ENCODE data around the gene CD300E.
A peak's percentile ranks its signal among the peaks of the same experiment; 100 is the strongest.

The CD300E gene

DNA sequence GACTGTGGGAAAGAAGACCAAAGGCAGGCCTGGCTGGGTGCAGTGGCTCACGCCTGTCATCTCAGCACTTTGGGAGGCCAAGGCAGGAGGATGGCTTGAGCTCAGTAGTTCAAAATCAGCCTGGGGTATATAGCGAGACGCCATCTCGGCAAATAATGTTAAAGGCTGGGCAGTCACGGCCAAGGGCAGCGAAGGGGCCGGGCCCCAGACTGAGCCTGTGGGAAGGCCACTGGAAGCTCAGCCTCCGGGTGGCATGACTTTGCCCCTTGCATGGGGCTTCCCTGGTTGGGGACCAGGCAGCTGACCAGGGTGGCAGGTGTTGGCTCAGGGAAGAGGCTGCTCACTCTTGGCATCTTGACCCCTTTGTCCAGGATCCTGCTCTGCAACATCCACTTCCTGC lies 17.5 kb downstream of the CD300E start:
- no peak for DNase-seq (ENCODE audit: low spot score)
- TF ChIP-seq, protein P1, sequence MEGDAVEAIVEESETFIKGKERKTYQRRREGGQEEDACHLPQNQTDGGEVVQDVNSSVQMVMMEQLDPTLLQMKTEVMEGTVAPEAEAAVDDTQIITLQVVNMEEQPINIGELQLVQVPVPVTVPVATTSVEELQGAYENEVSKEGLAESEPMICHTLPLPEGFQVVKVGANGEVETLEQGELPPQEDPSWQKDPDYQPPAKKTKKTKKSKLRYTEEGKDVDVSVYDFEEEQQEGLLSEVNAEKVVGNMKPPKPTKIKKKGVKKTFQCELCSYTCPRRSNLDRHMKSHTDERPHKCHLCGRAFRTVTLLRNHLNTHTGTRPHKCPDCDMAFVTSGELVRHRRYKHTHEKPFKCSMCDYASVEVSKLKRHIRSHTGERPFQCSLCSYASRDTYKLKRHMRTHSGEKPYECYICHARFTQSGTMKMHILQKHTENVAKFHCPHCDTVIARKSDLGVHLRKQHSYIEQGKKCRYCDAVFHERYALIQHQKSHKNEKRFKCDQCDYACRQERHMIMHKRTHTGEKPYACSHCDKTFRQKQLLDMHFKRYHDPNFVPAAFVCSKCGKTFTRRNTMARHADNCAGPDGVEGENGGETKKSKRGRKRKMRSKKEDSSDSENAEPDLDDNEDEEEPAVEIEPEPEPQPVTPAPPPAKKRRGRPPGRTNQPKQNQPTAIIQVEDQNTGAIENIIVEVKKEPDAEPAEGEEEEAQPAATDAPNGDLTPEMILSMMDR (IDR thresholded peaks at IDR 0.05; ENCODE audit: extremely low read depth, missing control alignments): no peak

DNA sequence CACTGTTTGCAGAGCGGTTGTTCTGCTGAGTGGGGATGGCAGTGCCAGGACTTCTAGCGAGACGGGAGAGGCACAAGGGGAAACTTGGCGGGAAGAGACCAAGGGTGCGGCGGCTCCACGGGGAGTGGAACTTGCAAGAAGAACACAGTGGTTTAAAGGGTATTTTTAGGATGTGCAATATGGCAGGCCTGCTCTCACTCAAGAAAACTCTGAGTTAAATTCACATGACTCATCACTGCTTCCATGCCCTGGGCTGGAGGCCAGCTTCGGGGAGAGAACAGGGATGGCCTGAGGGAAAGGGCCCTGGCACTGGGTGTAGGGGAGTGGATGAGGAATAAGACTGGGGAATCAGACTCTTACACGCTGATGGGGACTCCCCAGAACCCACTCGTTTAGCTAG lies 18.2 kb downstream of the CD300E start:
- TF ChIP-seq, protein P1 (IDR thresholded peaks at IDR 0.05; ENCODE audit: extremely low read depth, missing control alignments): no peak
- no peak for DNase-seq (ENCODE audit: low spot score)

DNA sequence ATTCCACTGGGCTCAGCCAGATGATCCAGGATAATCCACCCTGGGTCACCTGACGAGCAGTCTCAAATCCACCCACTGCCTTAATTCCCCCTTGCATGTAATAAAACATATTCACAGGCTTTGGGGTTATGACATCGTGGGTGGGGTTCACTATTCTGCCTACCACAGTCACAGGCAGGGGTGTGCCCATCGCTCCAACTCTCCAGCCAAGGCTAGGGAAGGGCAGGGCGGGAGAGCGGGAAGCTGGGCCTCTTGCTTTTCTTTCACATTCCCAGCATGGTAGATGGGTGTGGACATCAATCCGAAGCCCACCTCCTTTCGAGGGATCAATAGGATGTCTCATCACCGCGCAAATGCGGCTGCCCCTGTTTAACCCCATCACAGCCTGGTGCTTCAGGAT lies 18.8 kb downstream of the CD300E start:
- TF ChIP-seq, protein P1 (IDR thresholded peaks at IDR 0.05; ENCODE audit: extremely low read depth, missing control alignments): no peak
- DNase-seq (ENCODE audit: low spot score): no peak

DNA sequence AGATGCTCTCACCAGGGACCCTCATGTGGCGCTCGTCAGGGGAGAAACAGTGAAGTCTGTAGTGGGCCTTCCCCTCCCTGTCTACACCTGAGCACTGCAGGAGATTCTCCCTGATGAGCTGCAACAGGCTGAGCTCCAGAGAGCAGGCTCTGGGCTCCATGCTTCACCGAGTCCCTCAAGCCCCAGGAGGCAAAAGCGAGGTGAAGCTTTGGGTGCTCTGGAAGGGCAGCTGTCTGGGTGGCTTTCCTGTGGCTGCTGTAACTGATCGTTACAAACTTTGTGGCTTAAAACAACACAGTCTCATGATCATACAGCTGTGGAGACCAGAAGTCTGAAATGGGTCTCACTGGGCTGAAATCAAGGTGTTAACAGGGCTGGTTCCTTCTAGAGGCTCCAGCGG lies 19.3 kb downstream of the CD300E start:
- DNase-seq (ENCODE audit: low spot score): no peak
- TF ChIP-seq, protein P1 (IDR thresholded peaks at IDR 0.05; ENCODE audit: extremely low read depth, missing control alignments): no peak

DNA sequence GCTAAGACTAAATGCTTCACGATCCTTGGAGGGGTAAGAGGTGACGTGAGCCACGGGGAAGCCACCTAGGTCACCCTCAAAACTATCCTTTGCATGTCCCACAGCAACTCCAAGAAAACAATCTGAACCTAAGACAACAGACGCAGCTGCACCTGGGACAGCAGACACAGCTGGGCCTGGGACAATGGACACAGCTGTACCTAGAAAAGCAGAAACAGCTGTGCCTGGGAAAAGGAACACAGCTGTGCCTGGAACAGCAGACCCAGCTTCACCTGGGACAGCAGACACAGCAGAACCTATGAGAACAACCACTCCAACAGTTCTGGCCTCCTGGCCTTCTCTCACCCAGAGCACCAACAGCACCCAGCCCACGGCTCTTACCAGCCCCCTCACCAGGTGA lies 19.8 kb downstream of the CD300E start:
- no peak for DNase-seq (ENCODE audit: low spot score)
- TF ChIP-seq, protein P1 (IDR thresholded peaks at IDR 0.05; ENCODE audit: extremely low read depth, missing control alignments): no peak

DNA sequence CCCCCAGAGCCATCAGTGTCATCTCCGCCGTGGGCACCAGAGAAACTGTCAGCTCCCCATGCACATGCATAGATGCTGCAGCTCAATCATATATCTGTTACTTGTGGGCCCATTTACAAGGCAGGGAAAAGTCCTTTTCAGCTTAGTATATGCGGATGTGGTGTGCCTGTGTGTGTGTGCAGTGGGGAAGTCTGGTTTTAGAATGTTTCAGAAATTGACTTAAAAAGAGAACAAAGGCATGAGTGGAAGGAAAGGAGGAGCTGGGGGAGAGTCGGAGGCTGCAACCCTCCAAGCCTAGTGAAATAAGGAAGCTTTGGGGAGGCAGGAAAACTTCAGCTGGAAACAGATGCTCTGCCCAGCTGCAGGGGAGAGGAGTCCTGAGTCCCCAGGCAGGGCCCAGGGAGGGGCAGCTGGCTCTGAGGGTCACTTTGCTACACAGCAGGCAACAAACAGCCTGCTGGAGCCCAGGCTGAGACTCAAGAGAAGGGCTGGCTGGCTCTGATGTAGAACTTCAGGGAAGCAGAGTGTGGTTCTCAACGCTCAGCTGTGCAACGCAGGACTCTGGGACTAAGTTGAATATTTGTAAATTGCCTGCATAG lies 20.4 kb downstream of the CD300E start:
- TF ChIP-seq, protein P1 (IDR thresholded peaks at IDR 0.05; ENCODE audit: extremely low read depth, missing control alignments): no peak
- DNase-seq (ENCODE audit: low spot score): no peak

DNA sequence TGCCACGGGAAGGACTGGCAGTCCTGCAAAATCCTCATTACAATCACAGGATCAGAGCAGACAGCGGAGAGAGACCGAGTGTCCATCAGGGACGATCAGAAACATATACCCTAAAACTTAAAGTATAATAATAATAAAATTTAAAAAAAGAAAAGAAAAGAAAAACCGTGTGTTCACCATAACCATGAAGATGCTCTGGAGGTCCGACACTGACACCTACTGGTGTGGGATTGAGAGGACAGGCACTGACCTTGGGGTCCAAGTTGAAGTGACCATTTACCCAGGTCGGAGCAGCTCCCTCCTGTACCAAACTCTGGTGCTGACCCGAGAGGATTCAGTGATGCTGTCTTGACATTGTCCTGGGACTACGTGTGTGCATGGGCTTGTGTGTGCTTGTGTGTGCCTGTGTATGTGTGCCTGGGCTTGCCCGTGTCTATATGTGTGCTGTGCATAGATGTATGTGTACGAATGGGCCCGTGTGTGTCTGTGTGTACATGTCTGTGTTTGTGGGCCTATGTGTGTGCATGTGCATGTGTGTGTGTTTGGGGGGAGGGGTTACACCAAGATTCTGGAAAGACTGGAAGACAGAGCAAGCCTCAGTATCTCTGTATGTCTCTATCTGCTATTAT lies 21.5 kb downstream of the CD300E start:
- DNase-seq (ENCODE audit: low spot score): peak; percentile 64

More for the DNA sequence above, 21.5 kb downstream of the CD300E start:
- TF ChIP-seq, protein P1 (IDR thresholded peaks at IDR 0.05; ENCODE audit: extremely low read depth, missing control alignments): peak; percentile 62
